ENCODE data around the gene PAPLN.

Gene PAPLN

DNA sequence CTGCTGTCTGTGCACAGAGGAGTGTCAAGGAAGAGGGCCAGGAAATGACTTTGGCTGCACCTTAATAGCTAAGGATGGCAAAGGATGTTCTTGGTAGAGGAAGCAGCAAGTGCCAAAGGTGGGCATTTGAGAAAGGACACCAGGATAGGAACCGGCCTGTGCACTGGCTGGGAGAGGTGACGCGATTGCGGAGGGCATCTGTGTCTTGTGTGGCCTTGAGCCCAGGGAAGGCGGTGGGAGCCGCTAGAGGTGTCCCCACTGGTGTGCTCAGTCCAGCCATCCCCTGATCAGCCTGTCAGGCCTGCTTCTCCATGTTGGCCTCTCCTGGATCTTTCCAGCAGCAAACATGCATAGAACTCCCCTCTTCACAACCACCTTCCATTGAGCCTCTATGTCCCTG, 30.2 kb downstream of the PAPLN start:
- Histone ChIP-seq H3K36me3 (ENCODE audit: insufficient read depth) (no peaks in the 10 kb centered on the region), H3K4me2 (no peak overlapping the region), H3K79me2 (ENCODE audit: insufficient read depth, low read depth) (no peaks in the 10 kb centered on the region), H4K20me1 (ENCODE audit: insufficient read depth) (no peaks in the 10 kb centered on the region), H3K4me3 (IDR thresholded peaks at IDR 0.05; ENCODE audit: insufficient read depth, low read depth, low read length) (no peak overlapping the region), H3K27me3 (ENCODE audit: insufficient read depth, low read depth) (no peaks in the 10 kb centered on the region), H2AFZ (ENCODE audit: low read depth) (no peak overlapping the region), H3K9ac (no peak overlapping the region), H3K27ac (no peak overlapping the region), H3K4me1 (ENCODE audit: low read depth, poor library complexity, severe bottlenecking) (no peaks in the 10 kb centered on the region)
- TF ChIP-seq, protein P1, sequence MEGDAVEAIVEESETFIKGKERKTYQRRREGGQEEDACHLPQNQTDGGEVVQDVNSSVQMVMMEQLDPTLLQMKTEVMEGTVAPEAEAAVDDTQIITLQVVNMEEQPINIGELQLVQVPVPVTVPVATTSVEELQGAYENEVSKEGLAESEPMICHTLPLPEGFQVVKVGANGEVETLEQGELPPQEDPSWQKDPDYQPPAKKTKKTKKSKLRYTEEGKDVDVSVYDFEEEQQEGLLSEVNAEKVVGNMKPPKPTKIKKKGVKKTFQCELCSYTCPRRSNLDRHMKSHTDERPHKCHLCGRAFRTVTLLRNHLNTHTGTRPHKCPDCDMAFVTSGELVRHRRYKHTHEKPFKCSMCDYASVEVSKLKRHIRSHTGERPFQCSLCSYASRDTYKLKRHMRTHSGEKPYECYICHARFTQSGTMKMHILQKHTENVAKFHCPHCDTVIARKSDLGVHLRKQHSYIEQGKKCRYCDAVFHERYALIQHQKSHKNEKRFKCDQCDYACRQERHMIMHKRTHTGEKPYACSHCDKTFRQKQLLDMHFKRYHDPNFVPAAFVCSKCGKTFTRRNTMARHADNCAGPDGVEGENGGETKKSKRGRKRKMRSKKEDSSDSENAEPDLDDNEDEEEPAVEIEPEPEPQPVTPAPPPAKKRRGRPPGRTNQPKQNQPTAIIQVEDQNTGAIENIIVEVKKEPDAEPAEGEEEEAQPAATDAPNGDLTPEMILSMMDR (conservative IDR thresholded peaks at IDR 0.05; ENCODE audit: low read depth, low read length) = no peak

DNA sequence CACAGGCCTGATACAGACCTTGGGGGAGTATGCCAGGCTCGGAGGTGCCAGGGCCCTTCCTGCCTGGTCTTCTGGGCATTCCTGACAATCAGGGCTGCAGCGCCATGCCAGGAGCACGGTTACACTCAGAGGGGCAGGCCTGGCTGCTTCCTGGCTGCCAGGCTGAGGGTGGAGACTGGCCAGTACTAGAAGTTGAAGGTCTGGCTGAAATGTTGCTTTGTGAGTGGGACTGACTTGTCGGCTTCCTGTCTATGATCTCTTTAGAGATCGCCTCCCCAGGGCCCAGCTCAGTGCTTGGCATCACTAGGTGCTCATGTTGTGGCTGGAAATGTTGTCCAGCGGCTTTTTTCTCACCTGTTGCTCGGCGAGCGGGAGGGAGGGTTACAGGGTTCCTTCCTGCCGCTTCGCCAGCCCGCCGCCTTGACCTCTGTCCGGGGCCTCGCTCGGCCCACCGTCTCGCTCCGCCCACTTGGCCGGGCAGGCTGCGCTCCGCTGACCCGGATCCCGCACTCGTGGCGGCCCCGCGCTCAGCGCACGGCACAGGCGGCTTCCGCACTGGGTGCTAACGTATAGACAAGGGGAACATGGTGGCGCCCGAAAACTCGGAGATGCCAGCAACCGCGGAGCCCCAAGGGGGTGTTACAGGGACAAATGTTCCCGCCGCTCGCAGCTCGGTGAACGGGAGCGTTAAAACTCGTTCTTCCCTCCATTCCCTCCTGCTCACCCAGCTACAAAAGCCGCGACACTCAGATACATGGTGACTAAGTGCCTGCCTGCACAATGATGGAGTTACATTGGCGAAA, 32.6 kb downstream of the PAPLN start:
- H3K36me3 ChIP-seq (ENCODE audit: insufficient read depth) = no peaks in the 10 kb centered on the region
- no peak overlapping the region for H3K4me2 ChIP-seq
- no peak overlapping the region for H3K27ac ChIP-seq
- no peak overlapping the region for H3K9ac ChIP-seq
- no peak overlapping the region for H2AFZ ChIP-seq (ENCODE audit: low read depth)
- no peaks in the 10 kb centered on the region for H4K20me1 ChIP-seq (ENCODE audit: insufficient read depth)
- H3K79me2 ChIP-seq (ENCODE audit: insufficient read depth, low read depth) = no peaks in the 10 kb centered on the region
- no peaks in the 10 kb centered on the region for H3K4me1 ChIP-seq (ENCODE audit: low read depth, poor library complexity, severe bottlenecking)
- TF ChIP-seq, protein P1 (conservative IDR thresholded peaks at IDR 0.05; ENCODE audit: low read depth, low read length) = no peak
- no peaks in the 10 kb centered on the region for H3K27me3 ChIP-seq (ENCODE audit: insufficient read depth, low read depth)
- no peak overlapping the region for H3K4me3 ChIP-seq (IDR thresholded peaks at IDR 0.05; ENCODE audit: insufficient read depth, low read depth, low read length)

DNA sequence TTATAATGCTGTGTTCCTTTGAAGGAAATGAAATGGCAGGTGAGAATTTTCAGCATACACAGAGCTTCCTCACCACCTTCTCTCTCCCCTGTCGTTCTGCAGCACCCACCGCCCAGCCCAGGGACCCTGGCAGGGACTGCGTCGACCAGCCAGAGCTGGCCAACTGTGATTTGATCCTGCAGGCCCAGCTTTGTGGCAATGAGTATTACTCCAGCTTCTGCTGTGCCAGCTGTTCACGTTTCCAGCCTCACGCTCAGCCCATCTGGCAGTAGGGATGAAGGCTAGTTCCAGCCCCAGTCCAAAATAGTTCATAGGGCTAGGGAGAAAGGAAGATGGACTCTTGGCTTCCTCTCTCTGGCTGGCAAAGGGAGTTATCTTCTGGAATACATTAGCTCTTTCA, 35.1 kb downstream of the PAPLN start:
- TF ChIP-seq, protein P1 (conservative IDR thresholded peaks at IDR 0.05; ENCODE audit: low read depth, low read length) = no peak
- Histone ChIP-seq H3K27ac (no peak overlapping the region), H3K9ac (no peak overlapping the region), H2AFZ (ENCODE audit: low read depth) (no peak overlapping the region), H3K79me2 (ENCODE audit: insufficient read depth, low read depth) (no peaks in the 10 kb centered on the region), H3K4me2 (no peak overlapping the region), H3K4me3 (IDR thresholded peaks at IDR 0.05; ENCODE audit: insufficient read depth, low read depth, low read length) (no peak overlapping the region), H3K27me3 (ENCODE audit: insufficient read depth, low read depth) (no peaks in the 10 kb centered on the region), H3K4me1 (ENCODE audit: low read depth, poor library complexity, severe bottlenecking) (no peaks in the 10 kb centered on the region), H3K36me3 (ENCODE audit: insufficient read depth) (no peaks in the 10 kb centered on the region), H4K20me1 (ENCODE audit: insufficient read depth) (no peaks in the 10 kb centered on the region)

DNA sequence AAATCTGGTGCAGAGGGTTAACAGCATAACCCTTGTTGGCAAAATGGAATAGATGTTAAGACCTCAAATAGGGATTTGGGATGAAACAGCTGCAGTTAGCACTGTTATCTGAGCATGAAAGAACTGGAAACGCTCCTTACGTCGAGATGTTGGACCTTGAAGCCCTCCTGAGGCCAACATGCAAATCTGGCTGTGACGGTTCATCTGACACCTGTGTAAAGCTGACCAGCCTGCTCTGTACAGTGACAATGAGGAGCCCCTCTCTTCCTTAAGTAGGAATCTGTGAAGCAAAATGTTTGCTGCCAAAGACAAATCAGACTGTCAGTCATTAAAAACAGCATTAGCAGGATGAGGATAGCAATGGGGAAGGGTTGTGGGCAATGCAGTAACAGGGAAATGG, 36.5 kb downstream of the PAPLN start:
- Histone ChIP-seq H3K79me2 (ENCODE audit: insufficient read depth, low read depth) (no peaks in the 10 kb centered on the region), H4K20me1 (ENCODE audit: insufficient read depth) (no peaks in the 10 kb centered on the region), H3K4me3 (IDR thresholded peaks at IDR 0.05; ENCODE audit: insufficient read depth, low read depth, low read length) (no peak overlapping the region), H3K27ac (no peak overlapping the region), H3K9ac (no peak overlapping the region), H3K4me1 (ENCODE audit: low read depth, poor library complexity, severe bottlenecking) (no peaks in the 10 kb centered on the region), H3K36me3 (ENCODE audit: insufficient read depth) (no peaks in the 10 kb centered on the region), H3K4me2 (no peak overlapping the region), H2AFZ (ENCODE audit: low read depth) (no peak overlapping the region), H3K27me3 (ENCODE audit: insufficient read depth, low read depth) (no peaks in the 10 kb centered on the region)
- TF ChIP-seq, protein P1 (conservative IDR thresholded peaks at IDR 0.05; ENCODE audit: low read depth, low read length) = no peak

All from KMS-11 (cell line).